Ishikawa (cell line): ENCODE results near the gene GOLT1A.

Experiments
- CEBPB ChIP-seq: IDR thresholded peaks from 2 replicates; pipeline ENCODE4 v1.6.1; 2012
- CREB1 ChIP-seq: IDR thresholded peaks from 2 replicates; pipeline ENCODE4 v1.6.1; 2012; ENCODE audit warnings: low read depth
- EGR1 ChIP-seq: IDR thresholded peaks from 2 replicates; pipeline ENCODE4 v1.6.1; 2012
- EP300 ChIP-seq: IDR thresholded peaks from 2 replicates; pipeline ENCODE4 v1.6.1; 2012; ENCODE audit warnings: borderline replicate concordance
- FOXM1 ChIP-seq: IDR thresholded peaks from 2 replicates; pipeline ENCODE4 v1.6.1; 2012; ENCODE audit warnings: low read depth, borderline replicate concordance
- MAX ChIP-seq: IDR thresholded peaks from 2 replicates; pipeline ENCODE4 v1.6.1; 2012
- NFIC ChIP-seq: IDR thresholded peaks from 2 replicates; pipeline ENCODE4 v1.6.1; 2012
- RAD21 ChIP-seq: IDR thresholded peaks from 2 replicates; pipeline ENCODE4 v1.6.1; 2012; ENCODE audit warnings: low read depth
- TAF1 ChIP-seq: IDR thresholded peaks from 2 replicates; pipeline ENCODE4 v1.6.1; 2012; ENCODE audit warnings: low read depth, mild to moderate bottlenecking
- TCF12 ChIP-seq: IDR thresholded peaks from 2 replicates; pipeline ENCODE4 v1.6.1; 2012; ENCODE audit warnings: low read depth
- TEAD4 ChIP-seq: IDR thresholded peaks from 2 replicates; pipeline ENCODE4 v1.6.1; 2012
- YY1 ChIP-seq: IDR thresholded peaks from 2 replicates; pipeline ENCODE4 v1.6.1; 2012; ENCODE audit warnings: low read depth
- ZBTB7A ChIP-seq: IDR thresholded peaks from 2 replicates; pipeline ENCODE4 v1.6.1; 2012; ENCODE audit warnings: low read depth
- TF ChIP-seq, protein P1 (sequence below): IDR thresholded peaks from 2 replicates; pipeline ENCODE4 v1.6.1; 2012
- TF ChIP-seq, protein P2 (sequence below): IDR thresholded peaks from 2 replicates; pipeline ENCODE4 v1.6.1; 2012; ENCODE audit warnings: low read depth, mild to moderate bottlenecking

GOLT1A gene

DNA sequence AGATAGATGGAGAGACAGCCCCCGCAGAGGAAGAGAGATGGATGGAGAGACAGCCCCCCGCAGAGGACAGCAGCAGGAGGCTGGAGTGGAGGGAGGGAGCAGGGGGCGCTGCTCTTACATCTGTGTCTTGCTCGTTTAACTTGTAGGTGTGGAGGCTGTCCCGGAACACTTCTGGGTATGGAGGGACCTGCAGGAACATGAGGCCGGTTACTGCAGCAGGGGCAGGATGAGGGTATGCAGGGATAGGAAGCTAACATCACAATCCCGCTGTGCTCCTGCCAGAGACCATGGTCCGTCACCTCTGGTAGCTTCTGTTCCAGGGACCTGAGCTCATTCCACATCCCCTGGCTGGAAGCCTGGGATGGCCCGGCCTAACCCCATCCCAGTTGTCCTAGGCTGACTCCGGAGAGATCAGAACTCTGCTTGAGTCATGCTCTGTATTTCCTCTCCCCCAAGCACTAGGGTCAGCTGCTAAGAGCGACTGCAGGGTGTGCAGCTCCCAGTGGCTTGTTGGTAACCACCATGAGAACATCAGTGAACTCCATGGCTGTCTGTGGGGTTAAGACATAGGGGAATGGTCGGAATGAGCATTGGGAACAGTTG lies 36.7 kb upstream of the GOLT1A start:
- TF ChIP-seq FOXM1 (no peak), ZBTB7A (no peak), RAD21 (no peak), CEBPB (no peak), EGR1 (no peak), TEAD4 (no peak), TAF1 (no peak), TCF12 (no peak), YY1 (no peak)
- TF ChIP-seq, protein P1, sequence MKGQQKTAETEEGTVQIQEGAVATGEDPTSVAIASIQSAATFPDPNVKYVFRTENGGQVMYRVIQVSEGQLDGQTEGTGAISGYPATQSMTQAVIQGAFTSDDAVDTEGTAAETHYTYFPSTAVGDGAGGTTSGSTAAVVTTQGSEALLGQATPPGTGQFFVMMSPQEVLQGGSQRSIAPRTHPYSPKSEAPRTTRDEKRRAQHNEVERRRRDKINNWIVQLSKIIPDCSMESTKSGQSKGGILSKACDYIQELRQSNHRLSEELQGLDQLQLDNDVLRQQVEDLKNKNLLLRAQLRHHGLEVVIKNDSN: no peak
- TF ChIP-seq, protein P2, sequence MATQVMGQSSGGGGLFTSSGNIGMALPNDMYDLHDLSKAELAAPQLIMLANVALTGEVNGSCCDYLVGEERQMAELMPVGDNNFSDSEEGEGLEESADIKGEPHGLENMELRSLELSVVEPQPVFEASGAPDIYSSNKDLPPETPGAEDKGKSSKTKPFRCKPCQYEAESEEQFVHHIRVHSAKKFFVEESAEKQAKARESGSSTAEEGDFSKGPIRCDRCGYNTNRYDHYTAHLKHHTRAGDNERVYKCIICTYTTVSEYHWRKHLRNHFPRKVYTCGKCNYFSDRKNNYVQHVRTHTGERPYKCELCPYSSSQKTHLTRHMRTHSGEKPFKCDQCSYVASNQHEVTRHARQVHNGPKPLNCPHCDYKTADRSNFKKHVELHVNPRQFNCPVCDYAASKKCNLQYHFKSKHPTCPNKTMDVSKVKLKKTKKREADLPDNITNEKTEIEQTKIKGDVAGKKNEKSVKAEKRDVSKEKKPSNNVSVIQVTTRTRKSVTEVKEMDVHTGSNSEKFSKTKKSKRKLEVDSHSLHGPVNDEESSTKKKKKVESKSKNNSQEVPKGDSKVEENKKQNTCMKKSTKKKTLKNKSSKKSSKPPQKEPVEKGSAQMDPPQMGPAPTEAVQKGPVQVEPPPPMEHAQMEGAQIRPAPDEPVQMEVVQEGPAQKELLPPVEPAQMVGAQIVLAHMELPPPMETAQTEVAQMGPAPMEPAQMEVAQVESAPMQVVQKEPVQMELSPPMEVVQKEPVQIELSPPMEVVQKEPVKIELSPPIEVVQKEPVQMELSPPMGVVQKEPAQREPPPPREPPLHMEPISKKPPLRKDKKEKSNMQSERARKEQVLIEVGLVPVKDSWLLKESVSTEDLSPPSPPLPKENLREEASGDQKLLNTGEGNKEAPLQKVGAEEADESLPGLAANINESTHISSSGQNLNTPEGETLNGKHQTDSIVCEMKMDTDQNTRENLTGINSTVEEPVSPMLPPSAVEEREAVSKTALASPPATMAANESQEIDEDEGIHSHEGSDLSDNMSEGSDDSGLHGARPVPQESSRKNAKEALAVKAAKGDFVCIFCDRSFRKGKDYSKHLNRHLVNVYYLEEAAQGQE: no peak

- TF ChIP-seq CEBPB: no peak
- TF ChIP-seq EP300: no peak
- no peak for TF ChIP-seq EGR1
- TF ChIP-seq FOXM1: no peak
- no peak for TF ChIP-seq TAF1
- no peak for TF ChIP-seq RAD21
- no peak for TF ChIP-seq MAX
- no peak for TF ChIP-seq NFIC
- TF ChIP-seq ZBTB7A: no peak
- TF ChIP-seq, protein P1: no peak
- TF ChIP-seq, protein P2: no peak
- TF ChIP-seq YY1: no peak
- no peak for TF ChIP-seq TCF12
- TF ChIP-seq CREB1: no peak
- TF ChIP-seq TEAD4: no peak
Observed at GRCh38 chr1:204249736-204250427, 36.1 kb upstream of the GOLT1A start.

DNA sequence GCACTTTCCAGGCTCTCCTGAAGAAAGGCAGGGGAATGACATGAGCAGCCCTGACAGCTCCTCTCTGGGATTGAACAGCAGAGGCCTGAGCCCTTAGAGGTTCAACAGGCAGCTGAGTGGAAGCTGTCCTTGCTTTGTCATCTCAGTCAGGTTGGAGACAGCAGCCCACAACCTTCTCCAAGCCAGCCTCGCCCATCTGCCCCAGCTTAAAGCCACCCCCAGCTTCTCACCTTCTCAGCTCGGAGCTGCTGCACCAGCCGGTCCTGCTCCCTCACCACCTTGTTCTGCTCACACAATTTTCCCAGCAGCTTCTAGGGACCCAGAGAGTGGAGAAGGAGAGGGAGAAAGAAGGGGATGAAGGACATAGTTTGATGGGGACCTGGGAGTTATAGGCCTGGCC lies 35.2 kb upstream of the GOLT1A start:
- TF ChIP-seq TAF1: no peak
- no peak for TF ChIP-seq ZBTB7A

DNA sequence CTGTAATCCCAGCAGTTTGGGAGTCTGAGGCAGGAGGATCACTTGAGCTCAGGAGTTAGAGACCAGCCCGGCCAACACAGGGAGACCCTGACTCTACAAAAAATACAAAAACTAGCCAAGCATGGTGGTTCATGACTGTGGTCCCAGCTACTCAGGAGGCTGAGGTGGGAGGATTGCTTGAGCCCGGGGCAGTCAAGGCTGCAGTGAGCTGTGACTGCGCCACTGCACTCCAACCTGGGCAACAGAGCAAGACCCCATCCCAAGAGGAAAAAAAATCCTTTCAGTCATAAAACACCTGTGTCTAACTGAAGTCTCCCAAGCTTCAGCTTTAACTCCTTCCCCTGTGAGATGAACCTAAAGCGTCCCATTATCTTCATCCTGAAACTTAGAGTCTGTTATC lies 33.1 kb upstream of the GOLT1A start:
- TF ChIP-seq, protein P1: no peak
- TF ChIP-seq MAX (no peak), EP300 (no peak), TCF12 (no peak), ZBTB7A (no peak), CREB1 (no peak), RAD21 (no peak), TAF1 (no peak), YY1 (no peak), NFIC (no peak), EGR1 (no peak), CEBPB (no peak), TEAD4 (no peak), FOXM1 (no peak)
- TF ChIP-seq, protein P2: no peak
